Hepatocyte (in vitro differentiated cells): ENCODE results near the gene IL13RA1.

Experiments
- EZH2 ChIP-seq: fragments of 200-600 bp; sonication (generic); IDR thresholded peaks from 2 replicates; pipeline ENCODE4 v1.6.1; 2016; ENCODE audit warnings: antibody characterized with exemption, mild to moderate bottlenecking, borderline replicate concordance
- EZH2phosphoT487 ChIP-seq: fragments of 200-600 bp; sonication (generic); IDR thresholded peaks from one replicate; pipeline ENCODE4 v1.6.1; 2018; ENCODE audit warnings: antibody characterized with exemption, mild to moderate bottlenecking, low read depth, moderate library complexity; ENCODE audit not compliant: unreplicated experiment, severe bottlenecking
- TF ChIP-seq, protein P1 (sequence below): fragments of 200-600 bp; sonication (generic); IDR thresholded peaks from 2 replicates; pipeline ENCODE4 v1.5.1; 2016; ENCODE audit warnings: antibody characterized with exemption, mild to moderate bottlenecking; ENCODE audit not compliant: poor library complexity

DNA sequence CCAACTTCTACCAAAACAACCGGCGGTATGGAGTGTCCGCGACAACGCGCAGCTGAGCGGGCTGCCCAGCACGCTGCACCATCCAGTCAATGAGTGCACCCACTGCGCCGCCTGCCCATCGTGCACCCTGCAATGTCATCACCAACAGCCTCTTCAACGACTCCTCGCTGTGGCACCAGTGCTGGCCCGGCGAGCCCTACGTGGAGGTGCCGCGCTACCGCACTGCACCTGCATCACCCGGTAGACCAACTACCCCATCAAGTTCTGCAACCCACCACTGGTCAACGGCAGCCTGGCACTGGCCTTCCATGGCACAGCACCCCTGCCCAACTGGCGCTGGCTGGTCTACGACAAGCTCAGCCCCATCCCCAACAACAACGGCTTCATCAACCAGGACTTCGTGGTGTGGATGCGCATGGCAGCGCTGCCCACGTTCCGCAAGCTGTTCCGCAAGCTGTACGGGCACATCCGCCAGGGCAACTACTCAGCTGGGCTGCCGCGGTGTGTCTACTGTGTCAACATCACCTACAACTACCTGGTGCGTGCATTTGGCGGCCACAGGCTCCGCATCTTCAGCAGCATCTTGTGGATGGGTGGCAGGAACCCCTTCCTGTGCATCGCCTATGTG lies 42.8 kb downstream of the IL13RA1 start:
- TF ChIP-seq, protein P1, sequence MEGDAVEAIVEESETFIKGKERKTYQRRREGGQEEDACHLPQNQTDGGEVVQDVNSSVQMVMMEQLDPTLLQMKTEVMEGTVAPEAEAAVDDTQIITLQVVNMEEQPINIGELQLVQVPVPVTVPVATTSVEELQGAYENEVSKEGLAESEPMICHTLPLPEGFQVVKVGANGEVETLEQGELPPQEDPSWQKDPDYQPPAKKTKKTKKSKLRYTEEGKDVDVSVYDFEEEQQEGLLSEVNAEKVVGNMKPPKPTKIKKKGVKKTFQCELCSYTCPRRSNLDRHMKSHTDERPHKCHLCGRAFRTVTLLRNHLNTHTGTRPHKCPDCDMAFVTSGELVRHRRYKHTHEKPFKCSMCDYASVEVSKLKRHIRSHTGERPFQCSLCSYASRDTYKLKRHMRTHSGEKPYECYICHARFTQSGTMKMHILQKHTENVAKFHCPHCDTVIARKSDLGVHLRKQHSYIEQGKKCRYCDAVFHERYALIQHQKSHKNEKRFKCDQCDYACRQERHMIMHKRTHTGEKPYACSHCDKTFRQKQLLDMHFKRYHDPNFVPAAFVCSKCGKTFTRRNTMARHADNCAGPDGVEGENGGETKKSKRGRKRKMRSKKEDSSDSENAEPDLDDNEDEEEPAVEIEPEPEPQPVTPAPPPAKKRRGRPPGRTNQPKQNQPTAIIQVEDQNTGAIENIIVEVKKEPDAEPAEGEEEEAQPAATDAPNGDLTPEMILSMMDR, result no peak
- no peak for TF ChIP-seq EZH2phosphoT487
- no peak for TF ChIP-seq EZH2
